Glutamatergic neuron (in vitro differentiated cells): ENCODE measurements around the gene MAB21L3. TPM values are rescaled to one million over a fixed set of nuclear protein-coding genes. Genes with fewer than 3 reads are reported as not detected.

ENCODE experiments used
- DNase-seq: peaks from one replicate; pipeline ENCODE4 v3.0.0; 2022
- H3K27ac Mint-ChIP-seq: one replicate; pipeline ENCODE4 v1.8.0; 2020; ENCODE audit warnings: mild to moderate bottlenecking, mixed read lengths, inconsistent platforms; ENCODE audit not compliant: unreplicated experiment
- H3K27me3 Mint-ChIP-seq: one replicate; pipeline ENCODE4 v1.8.0; 2020; ENCODE audit warnings: mild to moderate bottlenecking, moderate library complexity, mixed read lengths, inconsistent platforms; ENCODE audit not compliant: unreplicated experiment
- H3K36me3 Mint-ChIP-seq: one replicate; pipeline ENCODE4 v1.8.0; 2020; ENCODE audit warnings: mild to moderate bottlenecking, mixed read lengths, inconsistent platforms; ENCODE audit not compliant: unreplicated experiment
- H3K4me1 Mint-ChIP-seq: one replicate; pipeline ENCODE4 v1.8.0; 2020; ENCODE audit warnings: mild to moderate bottlenecking, low read depth, mixed read lengths, inconsistent platforms; ENCODE audit not compliant: unreplicated experiment
- H3K4me3 Mint-ChIP-seq: one replicate; pipeline ENCODE4 v1.8.0; 2020; ENCODE audit warnings: mild to moderate bottlenecking, mixed read lengths, inconsistent platforms; ENCODE audit not compliant: unreplicated experiment
- H3K9me3 Mint-ChIP-seq: one replicate; pipeline ENCODE4 v1.8.0; 2020; ENCODE audit warnings: mild to moderate bottlenecking, moderate library complexity, mixed read lengths, inconsistent platforms; ENCODE audit not compliant: unreplicated experiment
- CTCF ChIP-seq: fragments of 200-600 bp; sonication (generic); IDR thresholded peaks from one replicate; pipeline ENCODE4 v1.5.0; 2021; ENCODE audit not compliant: partially characterized antibody, unreplicated experiment
- total RNA-seq: library from RNA; stranded (reverse); fragmentation: NEBNext Ultra II Directional; extraction: Animal tissue kit (Norgen Biotek cat#: 25700); gene quantifications from one replicate; pipeline ENCODE4 v1.2.1, GENCODE V29; 2021; ENCODE audit not compliant: unreplicated experiment

Gene MAB21L3
- total RNA-seq, 1 donor from 2014 or later, result 0.22 TPM

GRCh38 chr1:116096013-116096618 lies 15.1 kb upstream of the MAB21L3 start:
- H3K27ac Mint-ChIP-seq, result no peak overlapping the region
- H3K4me3 Mint-ChIP-seq, result no peak overlapping the region
- H3K4me1 Mint-ChIP-seq, result peaks cover 2% of the 10 kb centered on the region

GRCh38 chr1:116097626-116098025 lies 13.6 kb upstream of the MAB21L3 start:
- TF ChIP-seq CTCF, result no peak
- no peak overlapping the region for H3K4me3 Mint-ChIP-seq
- no peaks in the 10 kb centered on the region for H3K9me3 Mint-ChIP-seq
- H3K27ac Mint-ChIP-seq, result no peak overlapping the region
- peaks cover 2% of the 10 kb centered on the region for H3K4me1 Mint-ChIP-seq
- no peaks in the 10 kb centered on the region for H3K27me3 Mint-ChIP-seq
- no peak for DNase-seq
- peaks cover 8% of the 10 kb centered on the region for H3K36me3 Mint-ChIP-seq

More at GRCh38 chr1:116096013-116096618, 15.1 kb upstream of the MAB21L3 start:
- peaks cover 19% of the 10 kb centered on the region for H3K36me3 Mint-ChIP-seq
- no peak for TF ChIP-seq CTCF
- H3K9me3 Mint-ChIP-seq, result no peaks in the 10 kb centered on the region
- no peak for DNase-seq
- no peaks in the 10 kb centered on the region for H3K27me3 Mint-ChIP-seq

GRCh38 chr1:116099379-116099778 lies 11.8 kb upstream of the MAB21L3 start:
- H3K27ac Mint-ChIP-seq, result peak overlapping the region; percentile 41
- H3K27me3 Mint-ChIP-seq, result no peaks in the 10 kb centered on the region
- peaks cover 2% of the 10 kb centered on the region for H3K4me1 Mint-ChIP-seq
- no peaks in the 10 kb centered on the region for H3K9me3 Mint-ChIP-seq
- no peak for TF ChIP-seq CTCF
- H3K36me3 Mint-ChIP-seq, result no peaks in the 10 kb centered on the region
- no peak for DNase-seq
- no peak overlapping the region for H3K4me3 Mint-ChIP-seq

- TF ChIP-seq CTCF, result no peak
- H3K27me3 Mint-ChIP-seq, result no peaks in the 10 kb centered on the region
- H3K36me3 Mint-ChIP-seq, result no peaks in the 10 kb centered on the region
- DNase-seq, result no peak
- no peak overlapping the region for H3K4me3 Mint-ChIP-seq
- H3K9me3 Mint-ChIP-seq, result no peaks in the 10 kb centered on the region
- no peak overlapping the region for H3K27ac Mint-ChIP-seq
- peaks cover 2% of the 10 kb centered on the region for H3K4me1 Mint-ChIP-seq
These were observed 11.3 kb upstream of the MAB21L3 start for GRCh38 chr1:116099919-116100318.

GRCh38 chr1:116104667-116105066 lies 6.5 kb upstream of the MAB21L3 start:
- no peaks in the 10 kb centered on the region for H3K36me3 Mint-ChIP-seq

More at GRCh38 chr1:116104667-116105066, 6.5 kb upstream of the MAB21L3 start:
- DNase-seq, result no peak
- Mint-ChIP-seq H3K27ac (no peak overlapping the region), H3K4me1 (no peaks in the 10 kb centered on the region), H3K9me3 (no peaks in the 10 kb centered on the region), H3K27me3 (no peaks in the 10 kb centered on the region), H3K4me3 (no peak overlapping the region)
- TF ChIP-seq CTCF, result no peak
